PC-9 (cell line): ENCODE data around the gene NDST1. TPM values are rescaled to one million over a fixed set of nuclear protein-coding genes. Genes with fewer than 3 reads are reported as not detected.

ENCODE experiments used
- BruUV-seq: library from RNA; stranded (reverse); fragments of 400-500 nt; replicated peaks from 2 replicates; lab custom pipeline; 2021; lab: Mats Ljungman, UMichigan
- CTCF ChIA-PET: fragments of 300-600 bp; sonication (Branson Sonifier 250); formaldehyde crosslinking; loops from one replicate; lab custom pipeline; 2022; ENCODE audit warnings: antibody characterized with exemption; lab: Charles Lee
- POLR2A ChIA-PET: fragments of 300-600 bp; sonication (Branson Sonifier 250); formaldehyde crosslinking; loops from one replicate; lab custom pipeline; 2022; ENCODE audit warnings: antibody characterized with exemption; ENCODE audit not compliant: unreplicated experiment; lab: Charles Lee
- DNase-seq, 2 experiments: peaks; one replicate each; pipeline versions ENCODE4 v3.0.0 to v3.0.0-alpha.2; 2015 to 2022; ENCODE audit warnings: mixed read lengths in 1 of 2
- H2AFZ ChIP-seq: fragments of 200-600 bp; sonication (generic); 2 replicates; pipeline ENCODE4 v1.8.1; 2017; ENCODE audit warnings: antibody characterized with exemption
- H3F3A ChIP-seq: fragments of 200-600 bp; sonication (generic); 2 replicates; pipeline ENCODE4 v1.8.1; 2017; ENCODE audit warnings: antibody characterized with exemption, mild to moderate bottlenecking, low read depth; ENCODE audit not compliant: insufficient read depth
- H3K27ac ChIP-seq: fragments of 200-600 bp; sonication (generic); 2 replicates; pipeline ENCODE4 v1.6.1; 2016; ENCODE audit warnings: mixed run types
- H3K27me3 ChIP-seq: fragments of 200-600 bp; sonication (generic); 2 replicates; pipeline ENCODE4 v1.6.1; 2016; ENCODE audit warnings: low read depth, mixed run types; ENCODE audit not compliant: insufficient read depth
- H3K36me3 ChIP-seq: fragments of 200-600 bp; sonication (generic); 2 replicates; pipeline ENCODE4 v1.6.1; 2016; ENCODE audit warnings: low read depth, mixed run types
- H3K4me1 ChIP-seq: fragments of 200-600 bp; sonication (generic); replicated peaks from 2 replicates; pipeline ENCODE4 v1.6.1; 2016; ENCODE audit warnings: mixed run types; ENCODE audit not compliant: insufficient read depth
- H3K4me2 ChIP-seq: fragments of 200-600 bp; sonication (generic); 2 replicates; pipeline ENCODE4 v1.6.1; 2017; ENCODE audit warnings: mixed run types
- H3K4me3 ChIP-seq: fragments of 200-600 bp; sonication (generic); 2 replicates; pipeline ENCODE4 v1.6.1; 2016; ENCODE audit warnings: mixed run types
- H3K79me2 ChIP-seq: fragments of 200-600 bp; sonication (generic); 2 replicates; pipeline ENCODE4 v1.6.1; 2017; ENCODE audit warnings: low read depth, mixed run types
- H3K9me2 ChIP-seq: fragments of 200-600 bp; sonication (generic); 2 replicates; pipeline ENCODE4 v1.8.1; 2017; ENCODE audit warnings: mild to moderate bottlenecking; ENCODE audit not compliant: insufficient read depth
- H3K9me3 ChIP-seq: fragments of 200-600 bp; sonication (generic); 2 replicates; pipeline ENCODE4 v1.8.1; 2016; ENCODE audit warnings: low read depth; ENCODE audit not compliant: insufficient read depth
- H4K20me1 ChIP-seq: fragments of 200-600 bp; sonication (generic); 2 replicates; pipeline ENCODE4 v1.8.1; 2017; ENCODE audit not compliant: insufficient read depth
- EZH2 ChIP-seq: fragments of 200-600 bp; sonication (generic); IDR thresholded peaks from 2 replicates; pipeline ENCODE4 v1.8.0; 2017; ENCODE audit warnings: antibody characterized with exemption, low read depth
- intact Hi-C: fragments of 100-400 bp; cut with micrococcal nuclease; formaldehyde crosslinking; loops from one replicate; pipeline ENCODE4 v1.10.0; 2022; ENCODE audit not compliant: unreplicated experiment
- total RNA-seq: library from RNA; stranded (reverse); gene quantifications from 2 replicates; pipeline ENCODE4 v1.2.3, GENCODE V29; 2021
- TF ChIP-seq, protein P1 (sequence below): fragments of 200-600 bp; sonication (generic); conservative IDR thresholded peaks from 2 replicates; pipeline ENCODE4 v1.6.1; 2017; ENCODE audit warnings: mixed run types, antibody characterized with exemption, mild to moderate bottlenecking, moderate library complexity

Gene NDST1
- total RNA-seq, 1 experiment from 2014 or later = 94.3 TPM

DNA sequence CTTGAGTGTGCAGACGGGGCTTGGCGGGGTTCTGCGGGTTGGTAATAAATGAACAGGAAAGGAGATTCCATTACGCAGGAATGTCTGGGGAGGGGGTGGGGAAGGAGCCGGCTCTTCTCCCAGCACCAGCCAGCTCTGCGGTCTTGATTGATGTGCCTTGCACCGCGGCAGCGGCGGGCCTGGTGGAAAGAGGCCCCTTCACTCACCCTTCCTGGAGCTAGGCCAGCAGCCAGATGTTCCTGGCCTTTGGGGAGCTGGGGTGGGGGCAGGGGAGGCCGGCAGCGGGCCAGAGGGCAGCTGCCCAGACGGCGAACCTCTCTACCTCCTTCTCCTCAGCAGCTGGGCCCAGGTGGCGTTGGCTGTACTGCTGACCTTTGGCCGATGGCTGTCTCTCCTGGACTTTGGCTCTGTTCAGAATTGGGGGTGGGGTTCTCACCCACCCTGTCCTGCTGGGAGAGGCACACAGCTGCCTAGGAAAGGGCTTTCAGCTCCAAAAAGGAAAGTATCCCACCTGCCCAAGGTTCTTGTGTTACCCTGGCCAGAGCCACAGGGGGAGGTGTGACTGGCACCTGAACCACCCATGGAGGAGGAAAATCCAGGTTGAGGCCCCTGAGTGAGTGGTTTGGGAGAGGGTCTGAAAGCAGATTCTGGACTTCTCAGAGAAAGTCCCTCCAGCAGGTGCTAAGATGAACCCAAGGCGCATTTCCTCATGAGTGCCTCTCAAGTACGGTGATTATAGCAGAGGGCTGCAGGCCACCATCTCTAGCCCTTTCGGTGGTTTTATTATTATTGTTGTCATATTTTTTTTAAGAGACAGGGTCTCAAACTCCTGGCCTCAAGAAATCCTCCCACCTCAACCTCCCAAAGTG lies 74.5 kb downstream of the NDST1 start:
- H3K4me1 ChIP-seq = no peaks in the 10 kb centered on the region
- no peaks in the 10 kb centered on the region for H3K9me3 ChIP-seq
- H3K79me2 ChIP-seq = no peaks in the 10 kb centered on the region
- ChIA-PET POLR2A (no interaction called here), CTCF (interaction anchor here (0.6 kb wide), 1 partner anchor 16 kb away, joined by 3 read pairs; no protein-coding TSS in a partner anchor)
- no peak overlapping the region for H3K4me3 ChIP-seq
- no peak overlapping the region for H3K4me2 ChIP-seq
- DNase-seq = no peak
- H4K20me1 ChIP-seq = no peaks in the 10 kb centered on the region
- BruUV-seq = no TSS peak
- intact Hi-C loops = no loop called here
- H2AFZ ChIP-seq = no peak overlapping the region
- H3K27me3 ChIP-seq = peaks cover 20% of the 10 kb centered on the region
- no peaks in the 10 kb centered on the region for H3K9me2 ChIP-seq
- H3F3A ChIP-seq = no peaks in the 10 kb centered on the region
- TF ChIP-seq, protein P1, sequence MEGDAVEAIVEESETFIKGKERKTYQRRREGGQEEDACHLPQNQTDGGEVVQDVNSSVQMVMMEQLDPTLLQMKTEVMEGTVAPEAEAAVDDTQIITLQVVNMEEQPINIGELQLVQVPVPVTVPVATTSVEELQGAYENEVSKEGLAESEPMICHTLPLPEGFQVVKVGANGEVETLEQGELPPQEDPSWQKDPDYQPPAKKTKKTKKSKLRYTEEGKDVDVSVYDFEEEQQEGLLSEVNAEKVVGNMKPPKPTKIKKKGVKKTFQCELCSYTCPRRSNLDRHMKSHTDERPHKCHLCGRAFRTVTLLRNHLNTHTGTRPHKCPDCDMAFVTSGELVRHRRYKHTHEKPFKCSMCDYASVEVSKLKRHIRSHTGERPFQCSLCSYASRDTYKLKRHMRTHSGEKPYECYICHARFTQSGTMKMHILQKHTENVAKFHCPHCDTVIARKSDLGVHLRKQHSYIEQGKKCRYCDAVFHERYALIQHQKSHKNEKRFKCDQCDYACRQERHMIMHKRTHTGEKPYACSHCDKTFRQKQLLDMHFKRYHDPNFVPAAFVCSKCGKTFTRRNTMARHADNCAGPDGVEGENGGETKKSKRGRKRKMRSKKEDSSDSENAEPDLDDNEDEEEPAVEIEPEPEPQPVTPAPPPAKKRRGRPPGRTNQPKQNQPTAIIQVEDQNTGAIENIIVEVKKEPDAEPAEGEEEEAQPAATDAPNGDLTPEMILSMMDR = no peak
- TF ChIP-seq EZH2 = no peak
- no peaks in the 10 kb centered on the region for H3K36me3 ChIP-seq
- no peak overlapping the region for H3K27ac ChIP-seq

DNA sequence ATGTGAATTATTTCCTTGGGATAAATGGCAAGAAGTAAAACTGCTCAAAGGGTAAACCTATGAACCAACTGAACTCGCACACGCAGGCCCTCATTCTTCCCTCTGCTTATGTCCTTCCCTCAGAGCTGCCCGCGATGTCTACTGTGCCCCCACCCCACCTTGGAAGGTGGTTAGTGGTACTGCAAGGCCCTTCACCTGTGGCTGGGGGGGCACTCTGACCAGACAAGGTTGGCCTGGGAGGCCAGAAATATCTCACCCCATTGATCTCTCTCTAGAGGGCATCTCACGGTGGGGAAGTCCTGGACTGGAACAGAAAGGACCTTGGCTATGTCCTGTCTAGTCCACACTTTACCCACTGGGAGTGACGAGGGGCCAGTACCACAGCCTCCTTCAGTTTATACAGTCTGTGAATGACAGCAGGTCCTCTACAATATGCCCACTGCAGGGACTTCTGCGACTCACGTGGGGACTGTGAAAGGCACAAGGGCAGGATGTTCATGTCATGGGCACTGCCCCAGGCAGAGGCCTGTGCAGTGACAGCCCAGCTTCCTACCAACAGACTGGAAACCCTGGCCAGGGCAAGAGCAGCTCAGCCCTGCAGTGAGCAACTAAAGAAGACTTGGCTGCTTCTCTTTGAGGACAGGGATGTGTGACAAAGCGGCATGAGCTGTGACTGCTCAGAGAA lies 75.8 kb downstream of the NDST1 start:
- intact Hi-C loops = no loop called here
- BruUV-seq = no TSS peak
- H3K9me3 ChIP-seq = no peaks in the 10 kb centered on the region
- H3F3A ChIP-seq = no peaks in the 10 kb centered on the region
- no peak overlapping the region for H2AFZ ChIP-seq
- H3K36me3 ChIP-seq = no peaks in the 10 kb centered on the region
- H3K4me2 ChIP-seq = no peak overlapping the region
- ChIA-PET POLR2A (no interaction called here), CTCF (no interaction called here)
- no peak for DNase-seq
- TF ChIP-seq, protein P1 = no peak
- TF ChIP-seq EZH2 = no peak
- no peak overlapping the region for H3K4me3 ChIP-seq
- no peaks in the 10 kb centered on the region for H3K9me2 ChIP-seq
- no peaks in the 10 kb centered on the region for H3K4me1 ChIP-seq
- H3K27me3 ChIP-seq = peaks cover 20% of the 10 kb centered on the region
- no peak overlapping the region for H3K27ac ChIP-seq
- no peaks in the 10 kb centered on the region for H3K79me2 ChIP-seq
- H4K20me1 ChIP-seq = no peaks in the 10 kb centered on the region

DNA sequence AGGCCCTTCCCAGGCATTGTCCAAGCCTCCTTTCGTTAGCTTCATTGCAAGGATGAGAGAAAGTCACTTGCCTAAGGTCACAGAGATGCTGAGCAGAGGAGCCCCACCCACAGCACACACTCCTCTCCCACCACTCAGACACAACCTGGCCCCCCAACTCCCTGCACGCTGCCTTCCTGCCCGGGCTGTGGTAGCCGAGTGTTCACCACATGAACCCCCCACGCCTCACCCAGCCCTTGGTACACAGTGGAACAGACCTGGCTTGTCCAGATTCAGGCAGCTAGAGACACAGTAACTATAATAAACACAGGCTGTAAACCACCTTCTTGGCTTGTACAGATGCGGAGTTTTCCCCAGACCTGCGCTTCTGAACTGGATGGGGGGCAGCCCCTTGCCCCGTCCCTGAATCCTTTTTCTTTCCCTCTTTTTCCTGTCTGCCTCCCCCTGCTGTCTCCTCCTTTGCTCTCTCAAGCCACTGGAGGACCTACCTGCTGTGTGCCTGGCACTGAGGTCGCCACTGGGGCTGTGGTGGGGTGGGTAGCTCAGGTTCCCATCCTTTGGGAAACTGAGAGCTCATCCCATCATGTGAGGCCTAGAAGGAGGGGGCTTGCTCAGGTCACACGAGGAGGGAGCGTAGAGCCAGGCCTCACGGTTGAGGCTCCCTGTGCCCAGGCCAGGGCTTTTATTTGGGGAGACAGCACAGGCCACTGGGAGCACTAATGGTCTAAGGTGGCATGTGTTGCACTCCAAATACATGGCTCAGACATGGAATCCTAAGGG lies 76.8 kb downstream of the NDST1 start:
- no peak overlapping the region for H3K4me2 ChIP-seq
- H3K9me2 ChIP-seq = no peaks in the 10 kb centered on the region
- ChIA-PET POLR2A (interaction anchor here (0.7 kb wide), 1 partner anchor 37 kb away, joined by 10 read pairs; no protein-coding TSS in a partner anchor), CTCF (no interaction called here)
- H3K79me2 ChIP-seq = no peaks in the 10 kb centered on the region
- H2AFZ ChIP-seq = no peak overlapping the region
- intact Hi-C loops = no loop called here
- no peak for DNase-seq
- no peaks in the 10 kb centered on the region for H4K20me1 ChIP-seq
- no peak overlapping the region for H3K27ac ChIP-seq
- H3K27me3 ChIP-seq = peaks cover 14% of the 10 kb centered on the region
- no peaks in the 10 kb centered on the region for H3K4me1 ChIP-seq
- TF ChIP-seq, protein P1 = no peak
- no peak for TF ChIP-seq EZH2
- H3F3A ChIP-seq = no peaks in the 10 kb centered on the region
- H3K9me3 ChIP-seq = no peaks in the 10 kb centered on the region
- H3K36me3 ChIP-seq = no peaks in the 10 kb centered on the region
- no peak overlapping the region for H3K4me3 ChIP-seq
- BruUV-seq = no TSS peak
